Prostate gland (tissue), 2 donors: Measurements from ENCODE around the gene TPH2.

Experiments
- CTCF ChIP-seq, 4 experiments: fragments of 200-600 bp in 2 of 4; fragments of 450-650 bp in 2 of 4; sonication (generic) in 2 of 4; IDR thresholded peaks; 1 replicate in 3 of 4; 2 replicates in 1 of 4; pipeline ENCODE4 v1.5.1; 2016 to 2019; ENCODE audit warnings: antibody characterized with exemption in 4 of 4, mild to moderate bottlenecking in 2 of 4, moderate library complexity in 2 of 4
- POLR2A ChIP-seq: fragments of 450-650 bp; IDR thresholded peaks from one replicate; pipeline ENCODE4 v1.6.1; 2016; ENCODE audit warnings: antibody characterized with exemption, mild to moderate bottlenecking
- POLR2AphosphoS5 ChIP-seq: sonication (generic); formaldehyde crosslinking; IDR thresholded peaks from one replicate; pipeline ENCODE4 v1.6.1; 2017; ENCODE audit warnings: antibody characterized with exemption

DNA sequence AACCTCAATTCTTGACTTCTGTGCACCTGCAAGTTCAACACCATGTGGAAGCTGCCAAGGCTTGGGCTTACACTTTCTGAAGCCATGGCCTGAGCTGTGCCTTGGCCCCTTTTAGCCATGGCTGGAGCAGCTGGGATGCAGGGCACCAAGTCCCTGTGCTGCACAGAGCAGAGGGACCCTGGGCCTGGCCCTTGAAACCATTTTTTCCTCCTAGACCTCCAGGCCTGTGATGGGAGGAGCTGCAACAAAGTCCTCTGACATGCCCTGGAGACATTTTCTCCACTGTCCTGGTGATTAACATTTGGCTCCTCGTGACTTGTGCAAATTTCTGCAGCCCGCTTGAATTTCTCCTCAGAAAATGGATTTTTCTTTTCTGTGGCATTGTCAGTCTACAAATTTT lies 132.4 kb downstream of the TPH2 start:
- TF ChIP-seq POLR2AphosphoS5 (no peak), CTCF (IDR thresholded peaks at IDR 0.05) (no peak), POLR2A (no peak)
